ENCODE data around the gene LIPK.

GRCh38 chr10:88731296-88731695 lies 25.2 kb downstream of the LIPK start:
- TF ChIP-seq, protein P1, sequence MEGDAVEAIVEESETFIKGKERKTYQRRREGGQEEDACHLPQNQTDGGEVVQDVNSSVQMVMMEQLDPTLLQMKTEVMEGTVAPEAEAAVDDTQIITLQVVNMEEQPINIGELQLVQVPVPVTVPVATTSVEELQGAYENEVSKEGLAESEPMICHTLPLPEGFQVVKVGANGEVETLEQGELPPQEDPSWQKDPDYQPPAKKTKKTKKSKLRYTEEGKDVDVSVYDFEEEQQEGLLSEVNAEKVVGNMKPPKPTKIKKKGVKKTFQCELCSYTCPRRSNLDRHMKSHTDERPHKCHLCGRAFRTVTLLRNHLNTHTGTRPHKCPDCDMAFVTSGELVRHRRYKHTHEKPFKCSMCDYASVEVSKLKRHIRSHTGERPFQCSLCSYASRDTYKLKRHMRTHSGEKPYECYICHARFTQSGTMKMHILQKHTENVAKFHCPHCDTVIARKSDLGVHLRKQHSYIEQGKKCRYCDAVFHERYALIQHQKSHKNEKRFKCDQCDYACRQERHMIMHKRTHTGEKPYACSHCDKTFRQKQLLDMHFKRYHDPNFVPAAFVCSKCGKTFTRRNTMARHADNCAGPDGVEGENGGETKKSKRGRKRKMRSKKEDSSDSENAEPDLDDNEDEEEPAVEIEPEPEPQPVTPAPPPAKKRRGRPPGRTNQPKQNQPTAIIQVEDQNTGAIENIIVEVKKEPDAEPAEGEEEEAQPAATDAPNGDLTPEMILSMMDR (conservative IDR thresholded peaks at IDR 0.05), result no peak
- TF ChIP-seq EZH2 (IDR thresholded peaks at IDR 0.05; ENCODE audit: low read depth), result no peak
